Liver (tissue), 9 donors: ENCODE measurements around the gene UQCR11. TPM values are rescaled to one million over a fixed set of nuclear protein-coding genes. Genes with fewer than 3 reads are reported as not detected.

ENCODE experiments used
- DNase-seq: peaks from one replicate; pipeline ENCODE4 v3.0.0-alpha.2; 2017; ENCODE audit warnings: low spot score
- H3K27ac ChIP-seq, 2 donors: one replicate each; pipeline ENCODE4 v1.7.0; 2013; ENCODE audit warnings: inconsistent platforms in 2 of 2, low read length in 2 of 2, control low read depth in 1 of 2, low read depth in 1 of 2, mild to moderate bottlenecking in 1 of 2
- H3K27me3 ChIP-seq, 4 donors: one replicate each; pipeline versions ENCODE4 v1.6.1 to v1.7.0; 2013; ENCODE audit warnings: low read length in 3 of 4, inconsistent platforms in 1 of 4, mild to moderate bottlenecking in 1 of 4, moderate library complexity in 1 of 4; ENCODE audit not compliant: control insufficient read depth in 4 of 4, insufficient read depth in 4 of 4
- H3K36me3 ChIP-seq, 4 donors: one replicate each; pipeline versions ENCODE4 v1.6.1 to v1.7.0; 2013; ENCODE audit warnings: low read length in 3 of 4, mild to moderate bottlenecking in 3 of 4, low read depth in 1 of 4, moderate library complexity in 1 of 4; ENCODE audit not compliant: control insufficient read depth in 4 of 4, insufficient read depth in 3 of 4
- H3K4me1 ChIP-seq, 4 donors: one replicate each; pipeline versions ENCODE4 v1.6.1 to v1.7.0; 2013; ENCODE audit warnings: low read length in 3 of 4, mild to moderate bottlenecking in 3 of 4, moderate library complexity in 1 of 4; ENCODE audit not compliant: control insufficient read depth in 4 of 4, insufficient read depth in 4 of 4
- H3K4me3 ChIP-seq, 3 donors: one replicate each; pipeline versions ENCODE4 v1.6.1 to v1.7.0; 2013; ENCODE audit warnings: low read length in 3 of 3, control low read depth in 1 of 3, low read depth in 1 of 3, mild to moderate bottlenecking in 1 of 3
- H3K9ac ChIP-seq, 2 donors: one replicate each; pipeline ENCODE4 v1.7.0; 2013; ENCODE audit warnings: low read length in 2 of 2, mild to moderate bottlenecking in 2 of 2, moderate library complexity in 2 of 2, control low read depth in 1 of 2, low read depth in 1 of 2
- H3K9me3 ChIP-seq, 4 donors: one replicate each; pipeline versions ENCODE4 v1.6.1 to v1.7.0; 2013; ENCODE audit warnings: low read length in 3 of 4; ENCODE audit not compliant: control insufficient read depth in 4 of 4
- ATF3 ChIP-seq: IDR thresholded peaks from 2 replicates; pipeline ENCODE4 v1.6.1; 2016; ENCODE audit warnings: antibody characterized with exemption
- EGR1 ChIP-seq, 2 donors: IDR thresholded peaks; 2 replicates each; pipeline ENCODE4 v1.6.1; 2016 to 2018; ENCODE audit warnings: antibody characterized with exemption in 2 of 2, low read depth in 2 of 2
- FOXA1 ChIP-seq: IDR thresholded peaks from 2 replicates; pipeline ENCODE4 v1.6.1; 2016; ENCODE audit warnings: antibody characterized with exemption
- FOXA2 ChIP-seq: IDR thresholded peaks from 2 replicates; pipeline ENCODE4 v1.6.1; 2016; ENCODE audit warnings: antibody characterized with exemption
- GABPA ChIP-seq, 2 donors: IDR thresholded peaks in 1 of 2; conservative IDR thresholded peaks in 1 of 2; 2 replicates each; pipeline ENCODE4 v1.6.1; 2016; ENCODE audit warnings: antibody characterized with exemption in 2 of 2, mild to moderate bottlenecking in 1 of 2, moderate library complexity in 1 of 2
- HNF4A ChIP-seq, 2 donors: conservative IDR thresholded peaks; 2 replicates each; pipeline ENCODE4 v1.6.1; 2016; ENCODE audit warnings: antibody characterized with exemption in 2 of 2, mild to moderate bottlenecking in 2 of 2
- HNF4G ChIP-seq: IDR thresholded peaks from 2 replicates; pipeline ENCODE4 v1.6.1; 2016; ENCODE audit warnings: antibody characterized with exemption
- JUND ChIP-seq, 2 donors: IDR thresholded peaks; 2 replicates each; pipeline ENCODE4 v1.6.1; 2016; ENCODE audit warnings: antibody characterized with exemption in 2 of 2
- NR2F2 ChIP-seq: IDR thresholded peaks from 2 replicates; pipeline ENCODE4 v1.6.1; 2016; ENCODE audit warnings: antibody characterized with exemption
- RAD21 ChIP-seq, 2 donors: IDR thresholded peaks; 2 replicates each; pipeline ENCODE4 v1.6.1; 2016; ENCODE audit warnings: antibody characterized with exemption in 2 of 2, mild to moderate bottlenecking in 2 of 2
- RXRA ChIP-seq, 2 donors: IDR thresholded peaks; 2 replicates each; pipeline ENCODE4 v1.6.1; 2017 to 2018; ENCODE audit warnings: antibody characterized with exemption in 2 of 2, mild to moderate bottlenecking in 1 of 2
- SP1 ChIP-seq: IDR thresholded peaks from 2 replicates; pipeline ENCODE4 v1.6.1; 2018; ENCODE audit warnings: antibody characterized with exemption, mild to moderate bottlenecking
- TAF1 ChIP-seq: conservative IDR thresholded peaks from 2 replicates; pipeline ENCODE4 v1.6.1; 2016; ENCODE audit warnings: antibody characterized with exemption, mild to moderate bottlenecking
- YY1 ChIP-seq: IDR thresholded peaks from 2 replicates; pipeline ENCODE4 v1.6.1; 2016; ENCODE audit warnings: antibody characterized with exemption, mild to moderate bottlenecking
- WGBS: extraction: QIAGEN DNeasy Blood & Tissue Kit; methylation state at CpG from one replicate; pipeline ENCODE4 v1.1.7; 2013; 5-methylcytosine and 5-hydroxymethylcytosine counted together
- polyA plus RNA-seq, 2 donors: library from polyadenylated mRNA; stranded (reverse) in 1 of 2; unstranded in 1 of 2; fragments of 200-250 nt in 1 of 2; fragments of >200 nt in 1 of 2; fragmentation: Nextera tagmentation in 1 of 2; extraction: Ambion mirVana in 1 of 2; gene quantifications; one replicate each; pipeline versions ENCODE4 v1.2.1 to v1.2.3, GENCODE V29; 2013 to 2015
- total RNA-seq, 2 donors: library from RNA; depleted of rRNA; stranded (reverse); fragments of >200 nt; gene quantifications; one replicate each; pipeline ENCODE4 v1.2.3, GENCODE V29; 2014
- TF ChIP-seq, protein P1 (sequence below): fragments of 150-350 bp; IDR thresholded peaks from 2 replicates; pipeline ENCODE4 v1.5.1; 2017; ENCODE audit warnings: improper control_type of control experiment, low read depth, low read length; ENCODE audit not compliant: missing input control
- TF ChIP-seq, protein P2 (sequence below): IDR thresholded peaks from 2 replicates; pipeline ENCODE4 v1.6.1; 2016; ENCODE audit warnings: antibody characterized with exemption
- TF ChIP-seq, protein P3 (sequence below): IDR thresholded peaks from 2 replicates; pipeline ENCODE4 v1.6.1; 2016; ENCODE audit warnings: antibody characterized with exemption
- TF ChIP-seq, protein P4 (sequence below): IDR thresholded peaks from 2 replicates; pipeline ENCODE4 v1.6.1; 2016; ENCODE audit warnings: antibody characterized with exemption, mild to moderate bottlenecking
- donor health status: healthy.
- donor health status: healthy.
- donor health status: healthy.
- donor health status: healthy.
- donor health status: healthy.

Gene UQCR11
- total and polyA plus RNA-seq, 4 donors: 23.8 to 862 (median 82.3) TPM

- TF ChIP-seq HNF4A (conservative IDR thresholded peaks at IDR 0.05) (no peak), FOXA1 (no peak), HNF4G (no peak), GABPA (IDR thresholded peaks at IDR 0.05 in 1 of 2, conservative IDR thresholded peaks at IDR 0.05 in 1 of 2) (no peak), JUND (IDR thresholded peaks at IDR 0.05) (no peak), SP1 (no peak), ATF3 (no peak), EGR1 (IDR thresholded peaks at IDR 0.05; ENCODE audit: low read depth in 2 of 2) (no peak), FOXA2 (no peak), RAD21 (IDR thresholded peaks at IDR 0.05) (no peak), RXRA (IDR thresholded peaks at IDR 0.05) (no peak)
- TF ChIP-seq, protein P1, sequence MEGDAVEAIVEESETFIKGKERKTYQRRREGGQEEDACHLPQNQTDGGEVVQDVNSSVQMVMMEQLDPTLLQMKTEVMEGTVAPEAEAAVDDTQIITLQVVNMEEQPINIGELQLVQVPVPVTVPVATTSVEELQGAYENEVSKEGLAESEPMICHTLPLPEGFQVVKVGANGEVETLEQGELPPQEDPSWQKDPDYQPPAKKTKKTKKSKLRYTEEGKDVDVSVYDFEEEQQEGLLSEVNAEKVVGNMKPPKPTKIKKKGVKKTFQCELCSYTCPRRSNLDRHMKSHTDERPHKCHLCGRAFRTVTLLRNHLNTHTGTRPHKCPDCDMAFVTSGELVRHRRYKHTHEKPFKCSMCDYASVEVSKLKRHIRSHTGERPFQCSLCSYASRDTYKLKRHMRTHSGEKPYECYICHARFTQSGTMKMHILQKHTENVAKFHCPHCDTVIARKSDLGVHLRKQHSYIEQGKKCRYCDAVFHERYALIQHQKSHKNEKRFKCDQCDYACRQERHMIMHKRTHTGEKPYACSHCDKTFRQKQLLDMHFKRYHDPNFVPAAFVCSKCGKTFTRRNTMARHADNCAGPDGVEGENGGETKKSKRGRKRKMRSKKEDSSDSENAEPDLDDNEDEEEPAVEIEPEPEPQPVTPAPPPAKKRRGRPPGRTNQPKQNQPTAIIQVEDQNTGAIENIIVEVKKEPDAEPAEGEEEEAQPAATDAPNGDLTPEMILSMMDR: no peak
- TF ChIP-seq, protein P2, sequence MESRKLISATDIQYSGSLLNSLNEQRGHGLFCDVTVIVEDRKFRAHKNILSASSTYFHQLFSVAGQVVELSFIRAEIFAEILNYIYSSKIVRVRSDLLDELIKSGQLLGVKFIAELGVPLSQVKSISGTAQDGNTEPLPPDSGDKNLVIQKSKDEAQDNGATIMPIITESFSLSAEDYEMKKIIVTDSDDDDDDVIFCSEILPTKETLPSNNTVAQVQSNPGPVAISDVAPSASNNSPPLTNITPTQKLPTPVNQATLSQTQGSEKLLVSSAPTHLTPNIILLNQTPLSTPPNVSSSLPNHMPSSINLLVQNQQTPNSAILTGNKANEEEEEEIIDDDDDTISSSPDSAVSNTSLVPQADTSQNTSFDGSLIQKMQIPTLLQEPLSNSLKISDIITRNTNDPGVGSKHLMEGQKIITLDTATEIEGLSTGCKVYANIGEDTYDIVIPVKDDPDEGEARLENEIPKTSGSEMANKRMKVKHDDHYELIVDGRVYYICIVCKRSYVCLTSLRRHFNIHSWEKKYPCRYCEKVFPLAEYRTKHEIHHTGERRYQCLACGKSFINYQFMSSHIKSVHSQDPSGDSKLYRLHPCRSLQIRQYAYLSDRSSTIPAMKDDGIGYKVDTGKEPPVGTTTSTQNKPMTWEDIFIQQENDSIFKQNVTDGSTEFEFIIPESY: no peak
- TF ChIP-seq, protein P3, sequence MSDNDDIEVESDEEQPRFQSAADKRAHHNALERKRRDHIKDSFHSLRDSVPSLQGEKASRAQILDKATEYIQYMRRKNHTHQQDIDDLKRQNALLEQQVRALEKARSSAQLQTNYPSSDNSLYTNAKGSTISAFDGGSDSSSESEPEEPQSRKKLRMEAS: no peak
- H3K4me1 ChIP-seq: no peaks in the 10 kb centered on the region
- H3K9ac ChIP-seq: no peak overlapping the region
- H3K4me3 ChIP-seq: no peak overlapping the region
- peaks cover 0 to 5% (median 2%) of the 10 kb centered on the region in 4 donors for H3K36me3 ChIP-seq
- H3K27me3 ChIP-seq: no peaks in the 10 kb centered on the region
- H3K9me3 ChIP-seq: peaks cover 0 to 2% (median 0%) of the 10 kb centered on the region in 4 donors
- 94% methylated on average over 17 of the region's 17 CpGs for WGBS
- no peak for DNase-seq
- no peak overlapping the region for H3K27ac ChIP-seq
Observed at GRCh38 chr19:1630811-1631210, 25.5 kb upstream of the UQCR11 start.

DNA sequence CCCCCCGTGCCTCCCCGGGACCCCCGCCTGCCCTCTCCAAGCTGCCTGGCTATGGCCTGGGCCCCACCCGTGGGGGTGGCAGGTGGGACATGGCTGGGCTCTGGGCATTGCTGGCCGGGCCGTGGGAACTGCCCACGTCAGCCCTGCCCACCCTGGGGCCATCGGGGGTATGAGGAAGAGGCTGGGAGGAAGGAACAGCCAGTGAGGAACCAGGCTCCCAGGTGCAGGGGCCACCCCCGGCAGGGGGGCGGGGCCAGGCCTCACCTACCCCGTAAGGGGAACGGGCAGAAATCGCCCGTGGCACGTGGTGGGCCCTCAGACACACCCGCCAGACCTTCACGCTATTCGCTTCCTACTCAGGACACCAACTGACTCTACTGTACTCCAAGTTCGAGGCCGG is 24.8 kb upstream of the UQCR11 start:
- no peak overlapping the region for H3K9ac ChIP-seq
- 94% methylated on average over 20 of the region's 20 CpGs for WGBS
- H3K27ac ChIP-seq: no peak overlapping the region
- H3K9me3 ChIP-seq: peaks cover 0 to under 1% (median 0%) of the 10 kb centered on the region in 4 donors
- H3K4me3 ChIP-seq: no peak overlapping the region
- DNase-seq: no peak
- no peaks in the 10 kb centered on the region for H3K27me3 ChIP-seq
- peaks cover 0 to 4% (median 1%) of the 10 kb centered on the region in 4 donors for H3K36me3 ChIP-seq
- H3K4me1 ChIP-seq: no peaks in the 10 kb centered on the region
- TF ChIP-seq, protein P2: no peak
- TF ChIP-seq FOXA2: no peak
- TF ChIP-seq, protein P4, sequence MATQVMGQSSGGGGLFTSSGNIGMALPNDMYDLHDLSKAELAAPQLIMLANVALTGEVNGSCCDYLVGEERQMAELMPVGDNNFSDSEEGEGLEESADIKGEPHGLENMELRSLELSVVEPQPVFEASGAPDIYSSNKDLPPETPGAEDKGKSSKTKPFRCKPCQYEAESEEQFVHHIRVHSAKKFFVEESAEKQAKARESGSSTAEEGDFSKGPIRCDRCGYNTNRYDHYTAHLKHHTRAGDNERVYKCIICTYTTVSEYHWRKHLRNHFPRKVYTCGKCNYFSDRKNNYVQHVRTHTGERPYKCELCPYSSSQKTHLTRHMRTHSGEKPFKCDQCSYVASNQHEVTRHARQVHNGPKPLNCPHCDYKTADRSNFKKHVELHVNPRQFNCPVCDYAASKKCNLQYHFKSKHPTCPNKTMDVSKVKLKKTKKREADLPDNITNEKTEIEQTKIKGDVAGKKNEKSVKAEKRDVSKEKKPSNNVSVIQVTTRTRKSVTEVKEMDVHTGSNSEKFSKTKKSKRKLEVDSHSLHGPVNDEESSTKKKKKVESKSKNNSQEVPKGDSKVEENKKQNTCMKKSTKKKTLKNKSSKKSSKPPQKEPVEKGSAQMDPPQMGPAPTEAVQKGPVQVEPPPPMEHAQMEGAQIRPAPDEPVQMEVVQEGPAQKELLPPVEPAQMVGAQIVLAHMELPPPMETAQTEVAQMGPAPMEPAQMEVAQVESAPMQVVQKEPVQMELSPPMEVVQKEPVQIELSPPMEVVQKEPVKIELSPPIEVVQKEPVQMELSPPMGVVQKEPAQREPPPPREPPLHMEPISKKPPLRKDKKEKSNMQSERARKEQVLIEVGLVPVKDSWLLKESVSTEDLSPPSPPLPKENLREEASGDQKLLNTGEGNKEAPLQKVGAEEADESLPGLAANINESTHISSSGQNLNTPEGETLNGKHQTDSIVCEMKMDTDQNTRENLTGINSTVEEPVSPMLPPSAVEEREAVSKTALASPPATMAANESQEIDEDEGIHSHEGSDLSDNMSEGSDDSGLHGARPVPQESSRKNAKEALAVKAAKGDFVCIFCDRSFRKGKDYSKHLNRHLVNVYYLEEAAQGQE: no peak
- no peak for TF ChIP-seq RXRA (IDR thresholded peaks at IDR 0.05)
- TF ChIP-seq NR2F2: no peak
- no peak for TF ChIP-seq HNF4G
- no peak for TF ChIP-seq YY1
- TF ChIP-seq, protein P1: no peak
- no peak for TF ChIP-seq SP1
- no peak for TF ChIP-seq HNF4A (conservative IDR thresholded peaks at IDR 0.05)
- TF ChIP-seq GABPA (IDR thresholded peaks at IDR 0.05 in 1 of 2, conservative IDR thresholded peaks at IDR 0.05 in 1 of 2): no peak
- TF ChIP-seq FOXA1: no peak
- TF ChIP-seq ATF3: no peak
- TF ChIP-seq, protein P3: no peak
- TF ChIP-seq RAD21 (IDR thresholded peaks at IDR 0.05): no peak
- TF ChIP-seq JUND (IDR thresholded peaks at IDR 0.05): no peak
- no peak for TF ChIP-seq TAF1
- no peak for TF ChIP-seq EGR1 (IDR thresholded peaks at IDR 0.05; ENCODE audit: low read depth in 2 of 2)
